Measurements from ENCODE around the gene GAL.

Gene GAL

GRCh38 chr11:68650801-68651200 lies 33.5 kb upstream of the GAL start:
- TF ChIP-seq RAD21 (IDR thresholded peaks at IDR 0.05; ENCODE audit: low read depth), result no peak
- TF ChIP-seq YY1 (IDR thresholded peaks at IDR 0.05; ENCODE audit: low read depth), result no peak
- TF ChIP-seq MAX (IDR thresholded peaks at IDR 0.05), result no peak
- TF ChIP-seq CREB1 (IDR thresholded peaks at IDR 0.05; ENCODE audit: low read depth), result no peak
- TF ChIP-seq EP300 (IDR thresholded peaks at IDR 0.05; ENCODE audit: borderline replicate concordance), result no peak

GRCh38 chr11:68651208-68651984 lies 32.9 kb upstream of the GAL start:
- TF ChIP-seq CREB1 (IDR thresholded peaks at IDR 0.05; ENCODE audit: low read depth), result no peak
- no peak for TF ChIP-seq CEBPB (IDR thresholded peaks at IDR 0.05)

GRCh38 chr11:68651985-68652682 lies 32.2 kb upstream of the GAL start:
- TF ChIP-seq ZBTB7A (IDR thresholded peaks at IDR 0.05; ENCODE audit: low read depth), result no peak
- TF ChIP-seq EGR1 (IDR thresholded peaks at IDR 0.05), result no peak
- TF ChIP-seq RAD21 (IDR thresholded peaks at IDR 0.05; ENCODE audit: low read depth), result no peak
- no peak for TF ChIP-seq USF1 (IDR thresholded peaks at IDR 0.05)
- no peak for TF ChIP-seq FOXM1 (IDR thresholded peaks at IDR 0.05; ENCODE audit: borderline replicate concordance, low read depth)
- no peak for TF ChIP-seq YY1 (IDR thresholded peaks at IDR 0.05; ENCODE audit: low read depth)
- no peak for TF ChIP-seq TEAD4 (IDR thresholded peaks at IDR 0.05)
- no peak for TF ChIP-seq MAX (IDR thresholded peaks at IDR 0.05)
- TF ChIP-seq EP300 (IDR thresholded peaks at IDR 0.05; ENCODE audit: borderline replicate concordance), result no peak
- TF ChIP-seq CREB1 (IDR thresholded peaks at IDR 0.05; ENCODE audit: low read depth), result no peak
- no peak for TF ChIP-seq NFIC (IDR thresholded peaks at IDR 0.05)
- TF ChIP-seq TAF1 (IDR thresholded peaks at IDR 0.05; ENCODE audit: low read depth), result no peak
- TF ChIP-seq REST (IDR thresholded peaks at IDR 0.05; ENCODE audit: low read depth), result no peak
- no peak for TF ChIP-seq CEBPB (IDR thresholded peaks at IDR 0.05)
- no peak for TF ChIP-seq TCF12 (IDR thresholded peaks at IDR 0.05; ENCODE audit: low read depth)

- no peak for TF ChIP-seq CREB1 (IDR thresholded peaks at IDR 0.05; ENCODE audit: low read depth)
- no peak for TF ChIP-seq YY1 (IDR thresholded peaks at IDR 0.05; ENCODE audit: low read depth)
Observed at GRCh38 chr11:68652683-68653156, 31.6 kb upstream of the GAL start.

GRCh38 chr11:68653486-68654430 lies 30.6 kb upstream of the GAL start:
- TF ChIP-seq USF1 (IDR thresholded peaks at IDR 0.05), result no peak
- no peak for TF ChIP-seq ZBTB7A (IDR thresholded peaks at IDR 0.05; ENCODE audit: low read depth)
- TF ChIP-seq CREB1 (IDR thresholded peaks at IDR 0.05; ENCODE audit: low read depth), result no peak
- TF ChIP-seq FOXM1 (IDR thresholded peaks at IDR 0.05; ENCODE audit: borderline replicate concordance, low read depth), result no peak
- no peak for TF ChIP-seq YY1 (IDR thresholded peaks at IDR 0.05; ENCODE audit: low read depth)
- no peak for TF ChIP-seq TCF12 (IDR thresholded peaks at IDR 0.05; ENCODE audit: low read depth)
- no peak for TF ChIP-seq MAX (IDR thresholded peaks at IDR 0.05)
- no peak for TF ChIP-seq CEBPB (IDR thresholded peaks at IDR 0.05)
- no peak for TF ChIP-seq REST (IDR thresholded peaks at IDR 0.05; ENCODE audit: low read depth)
- no peak for TF ChIP-seq EGR1 (IDR thresholded peaks at IDR 0.05)
- no peak for TF ChIP-seq RAD21 (IDR thresholded peaks at IDR 0.05; ENCODE audit: low read depth)
- no peak for TF ChIP-seq EP300 (IDR thresholded peaks at IDR 0.05; ENCODE audit: borderline replicate concordance)
